HepG2 (cell line): ENCODE measurements around the gene CSNK1D. TPM values are rescaled to one million over a fixed set of nuclear protein-coding genes. Genes with fewer than 3 reads are reported as not detected.
A peak's percentile ranks its signal among the peaks of the same experiment; 100 is the strongest.

Experiments used
- DNMT3B ChIP-seq: conservative IDR thresholded peaks from 2 replicates; pipeline ENCODE4 v1.6.1; 2016; ENCODE audit warnings: missing biosample characterization, control low read depth
- MXI1 ChIP-seq: IDR thresholded peaks from 3 replicates; pipeline ENCODE4 v1.6.1; 2012; ENCODE audit warnings: low read depth, low read length, inconsistent platforms, borderline replicate concordance
- NR1H2 ChIP-seq: sonication (generic); formaldehyde crosslinking; IDR thresholded peaks from 2 replicates; pipeline ENCODE4 v1.8.1; 2022; ENCODE audit warnings: low read depth, missing genetic modification reagents, borderline replicate concordance
- USF2 ChIP-seq, 2 experiments: sonication (generic) in 1 of 2; formaldehyde crosslinking in 1 of 2; IDR thresholded peaks; 2 replicates each; pipeline versions ENCODE4 v1.5.1 to v1.6.1; 2011 to 2020; ENCODE audit warnings: borderline replicate concordance in 1 of 2, low read depth in 1 of 2, low read length in 1 of 2, mild to moderate bottlenecking in 1 of 2, missing genetic modification reagents in 1 of 2, moderate library complexity in 1 of 2
- ZFP91 ChIP-seq: sonication (generic); formaldehyde crosslinking; IDR thresholded peaks from 2 replicates; pipeline ENCODE4 v1.9.0; 2022; ENCODE audit warnings: missing genetic modification reagents, mild to moderate bottlenecking, borderline replicate concordance
- polyA plus RNA-seq, 8 experiments: library from polyadenylated mRNA; depleted of rRNA in 3 of 8; stranded (reverse) in 7 of 8; unstranded in 1 of 8; fragments of >200 nt; fragmentation: Illumina TruSeq in 4 of 8; extraction: Trizol in 4 of 8; gene quantifications; 2 replicates each; pipeline versions ENCODE4 v1.2.1 to v1.2.3, GENCODE V29; 2011 to 2016; ENCODE audit warnings: low read depth in 4 of 8, missing spikeins in 1 of 8, mixed read lengths in 1 of 8; ENCODE audit not compliant: insufficient read depth in 1 of 8
- total RNA-seq, 5 experiments: library from RNA; depleted of rRNA; stranded (reverse); fragments of >200 nt; fragmentation: Illumina TruSeq; extraction: Trizol; gene quantifications; 2 replicates each; pipeline ENCODE4 v1.2.3, GENCODE V29; 2016; ENCODE audit warnings: low read depth in 1 of 5

The CSNK1D gene
- total and polyA plus RNA-seq, 2 of the 13 experiments (the other 11 are each of a cell fraction or from before 2014, with no cell fraction given): 31.5 to 128 TPM

- TF ChIP-seq USF2 (IDR thresholded peaks at IDR 0.05; ENCODE audit: low read depth, low read length): peak; percentile 76
- peak; percentile 78; the same call in 1 of the 2 replicates for TF ChIP-seq USF2 (CRISPR knock-in tag; IDR thresholded peaks at IDR 0.05; ENCODE audit: borderline replicate concordance)
- TF ChIP-seq MXI1: peak; percentile 18; the same call in 1 of the 3 replicates
- 0 out of 2 replicates have a peak, but pooled peaks have one; percentile 16 for TF ChIP-seq NR1H2 (CRISPR knock-in tag)
- 0 out of 2 replicates have a peak, but pooled peaks have one; percentile 1 for TF ChIP-seq ZFP91 (CRISPR knock-in tag)
- 0 out of 2 replicates have a peak, but pooled peaks have one; percentile 44 for TF ChIP-seq DNMT3B (CRISPR knock-in tag)
These were observed 60.1 kb downstream of the CSNK1D start (continued) for GRCh38 chr17:82213251-82214011.
